Measurements from ENCODE around the gene AQP1.

AQP1 gene

GRCh38 chr7:30911561-30911969, at the start of gene AQP1:
AQP1 (plus strand) TSS chr7:30911853; CDS start chr7:30911910, 57 bp downstream.
- DNase-seq: no peak

- no peak for DNase-seq
These were observed 48.5 kb upstream of the AQP1 start for GRCh38 chr7:30862995-30863705.

GRCh38 chr7:30863706-30864035, 48.0 kb upstream of the AQP1 start:
- no peak for DNase-seq

GRCh38 chr7:30864101-30864500, 47.6 kb upstream of the AQP1 start:
- no peak for DNase-seq

- no peak for DNase-seq
These were observed 46.6 kb upstream of the AQP1 start for GRCh38 chr7:30865076-30865475.

GRCh38 chr7:30865821-30866220, 45.8 kb upstream of the AQP1 start:
- DNase-seq: no peak

- DNase-seq: no peak
These were observed 44.7 kb upstream of the AQP1 start for GRCh38 chr7:30866939-30867338.

- DNase-seq: no peak
These were observed 44.2 kb upstream of the AQP1 start for GRCh38 chr7:30867483-30867882.

- DNase-seq: no peak
These were observed 41.6 kb upstream of the AQP1 start for GRCh38 chr7:30869794-30870611.

- no peak for DNase-seq
These were observed 40.7 kb upstream of the AQP1 start for GRCh38 chr7:30870821-30871518.

GRCh38 chr7:30871655-30872054, 40.0 kb upstream of the AQP1 start:
- no peak for DNase-seq

- DNase-seq: no peak
These were observed 38.4 kb upstream of the AQP1 start for GRCh38 chr7:30873207-30873606.

GRCh38 chr7:30873656-30874055, 38.0 kb upstream of the AQP1 start:
- no peak for DNase-seq

- no peak for DNase-seq
These were observed 36.9 kb upstream of the AQP1 start for GRCh38 chr7:30874656-30875302.

GRCh38 chr7:30877015-30877769, 34.5 kb upstream of the AQP1 start:
- DNase-seq: no peak

- no peak for DNase-seq
These were observed 33.7 kb upstream of the AQP1 start for GRCh38 chr7:30877993-30878392.

- no peak for DNase-seq
These were observed 32.2 kb upstream of the AQP1 start for GRCh38 chr7:30879139-30880124.

GRCh38 chr7:30880125-30880720, 31.4 kb upstream of the AQP1 start:
- DNase-seq: no peak

GRCh38 chr7:30880941-30881340, 30.7 kb upstream of the AQP1 start:
- no peak for DNase-seq

GRCh38 chr7:30881448-30881847, 30.2 kb upstream of the AQP1 start:
- DNase-seq: no peak

- no peak for DNase-seq
These were observed 26.8 kb upstream of the AQP1 start for GRCh38 chr7:30884881-30885280.
